ENCODE data around the gene NDUFS1. TPM values are rescaled to one million over a fixed set of nuclear protein-coding genes. Genes with fewer than 3 reads are reported as not detected.

NDUFS1 gene
- total and polyA plus RNA-seq, 2 experiments from 2014 or later = 34.5 to 97.9 TPM

DNA sequence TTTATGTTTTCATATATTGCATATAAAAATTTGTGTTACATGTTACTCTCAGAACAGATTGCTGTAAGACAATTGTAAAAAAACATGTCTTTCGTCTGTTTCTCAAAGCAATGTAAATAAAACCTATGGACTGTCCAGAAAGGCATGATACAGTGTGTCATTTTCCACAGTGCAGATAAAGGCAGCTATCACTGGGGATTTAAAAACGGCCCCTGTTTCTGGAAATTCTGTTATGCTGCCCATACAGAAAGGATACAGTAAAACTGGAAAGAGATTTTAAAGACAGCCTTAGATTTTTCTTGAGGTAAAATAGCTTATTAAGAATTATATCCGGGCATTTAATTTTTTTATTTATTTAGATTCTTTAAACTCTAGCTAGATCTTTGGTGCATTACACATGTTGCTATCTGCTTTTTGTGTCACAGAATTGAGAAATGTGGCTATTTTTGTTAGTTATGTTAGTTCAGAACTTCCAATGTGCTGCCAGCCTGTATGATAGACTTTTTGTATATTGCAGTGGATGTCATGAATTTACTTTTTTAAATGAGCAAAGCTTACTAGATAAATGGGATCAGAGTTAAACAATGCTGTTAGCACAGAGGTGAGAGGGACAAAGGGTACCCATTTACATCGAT lies 72.4 kb downstream of the NDUFS1 start:
- TF ChIP-seq ZNF331 (CRISPR knock-in tag; IDR thresholded peaks at IDR 0.05; ENCODE audit: low read depth) (no peak), EZH2 (IDR thresholded peaks at IDR 0.05; ENCODE audit: low read depth, unreplicated experiment) (no peak), POLR2AphosphoS5 (IDR thresholded peaks at IDR 0.05; ENCODE audit: low read depth) (no peak), ZNF114 (CRISPR knock-in tag; IDR thresholded peaks at IDR 0.05) (no peak)
- H3K79me2 ChIP-seq (replicated peaks; ENCODE audit: insufficient read depth) = peaks cover 61% of the 10 kb centered on the region
- Mint-ChIP-seq H3K9me3 (peaks cover 8% of the 10 kb centered on the region; the same call in 2 of the 3 replicates), H3K36me3 (ENCODE audit: low read depth) (peaks cover 45% of the 10 kb centered on the region), H3K27ac (peak overlapping the region; percentile 93), H3K4me3 (peak overlapping the region; percentile 99), H3K4me1 (peaks cover 14% of the 10 kb centered on the region; the same call in 2 of the 3 replicates), H3K27me3 (ENCODE audit: insufficient read depth, low read depth, poor library complexity) (peaks cover 26% of the 10 kb centered on the region)
- peak overlapping the region; percentile 99 for H3K27ac ChIP-seq (ENCODE audit: low read depth)
- ATAC-seq (no peak), DNase-seq (ENCODE audit: low spot score) (no peak)
- no peaks in the 10 kb centered on the region; the same call in 1 of the 2 replicates for H4K20me1 ChIP-seq (replicated peaks; ENCODE audit: insufficient read depth)
- no peaks in the 10 kb centered on the region for H3K27me3 ChIP-seq (ENCODE audit: insufficient read depth)
- peak overlapping the region; percentile 87 for H3K4me2 ChIP-seq
- no peak overlapping the region for H2AFZ ChIP-seq
- H3K4me1 ChIP-seq (ENCODE audit: insufficient read depth) = peaks cover 9% of the 10 kb centered on the region
- peak overlapping the region; percentile 89 for H3K4me3 ChIP-seq
- peaks cover 7% of the 10 kb centered on the region; the same call in 1 of the 2 replicates for H3F3A ChIP-seq (replicated peaks; ENCODE audit: low read depth)
- peaks cover 6% of the 10 kb centered on the region; the same call in 1 of the 2 replicates for H3K36me3 ChIP-seq (ENCODE audit: insufficient read depth)
- no peaks in the 10 kb centered on the region for H3K9me2 ChIP-seq (ENCODE audit: insufficient read depth)

DNA sequence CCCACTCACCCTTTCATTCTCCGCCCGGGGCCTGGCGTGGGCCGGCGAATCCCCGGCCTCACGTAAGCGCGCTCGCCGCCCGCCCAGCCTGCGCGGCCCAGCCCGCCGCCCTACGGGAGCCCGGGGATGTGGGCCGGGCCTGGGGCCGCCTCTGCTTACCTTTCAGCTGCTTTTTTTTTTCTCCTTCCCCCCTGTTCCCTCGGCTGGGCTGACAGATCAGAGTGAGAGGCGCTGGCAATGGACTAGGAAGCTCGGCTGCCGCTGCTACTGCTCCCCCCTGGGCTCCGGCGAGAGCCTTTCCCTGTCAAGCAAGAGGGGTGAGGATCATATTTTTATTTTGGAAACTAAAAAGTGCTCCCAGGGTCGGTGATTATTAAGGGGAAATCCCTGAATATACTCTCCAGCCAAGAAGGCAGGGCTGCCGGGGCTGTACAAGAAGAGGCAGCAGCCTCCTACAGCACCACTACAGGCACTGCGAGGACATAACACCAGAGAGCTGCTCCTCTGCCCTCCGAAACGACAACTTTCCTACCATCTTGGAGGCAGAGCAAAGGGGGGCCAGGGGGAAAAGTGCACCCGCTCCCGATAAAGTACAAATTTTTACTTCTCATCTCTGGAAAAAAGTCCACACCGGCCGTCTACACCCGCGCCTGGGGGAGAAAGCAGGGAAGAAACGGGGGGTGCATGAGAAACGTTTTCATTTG lies 73.3 kb downstream of the NDUFS1 start, which contains the start of gene INO80D:
Gene INO80D (minus strand): TSS at position 433 of the 704 bp plus-strand sequence. CDS start 23,158 bp downstream, outside the sequence.
- H3K79me2 ChIP-seq (replicated peaks; ENCODE audit: insufficient read depth) = peaks cover 71% of the 10 kb centered on the region
- no peak within 1 kb of the TSS for H2AFZ ChIP-seq

More for the DNA sequence above, 73.3 kb downstream of the NDUFS1 start, which contains the start of gene INO80D:
- Mint-ChIP-seq H3K27ac (peak within 1 kb of the TSS; percentile 100), H3K36me3 (ENCODE audit: low read depth) (peaks cover 51% of the 10 kb centered on the region), H3K27me3 (ENCODE audit: insufficient read depth, low read depth, poor library complexity) (peaks cover 29% of the 10 kb centered on the region), H3K4me3 (peak within 1 kb of the TSS; percentile 99), H3K4me1 (peaks cover 24% of the 10 kb centered on the region), H3K9me3 (peaks cover 8% of the 10 kb centered on the region; the same call in 2 of the 3 replicates)
- Histone ChIP-seq H3K36me3 (ENCODE audit: insufficient read depth) (peaks cover 6% of the 10 kb centered on the region; the same call in 1 of the 2 replicates), H3K4me2 (peak within 1 kb of the TSS; percentile 87), H3K27ac (ENCODE audit: low read depth) (peak within 1 kb of the TSS; percentile 99), H3K9me2 (ENCODE audit: insufficient read depth) (no peaks in the 10 kb centered on the region), H3F3A (replicated peaks; ENCODE audit: low read depth) (peaks cover 7% of the 10 kb centered on the region; the same call in 1 of the 2 replicates), H4K20me1 (replicated peaks; ENCODE audit: insufficient read depth) (no peaks in the 10 kb centered on the region; the same call in 1 of the 2 replicates), H3K4me1 (ENCODE audit: insufficient read depth) (peaks cover 18% of the 10 kb centered on the region), H3K27me3 (ENCODE audit: insufficient read depth) (no peaks in the 10 kb centered on the region), H3K4me3 (peak within 1 kb of the TSS; percentile 89)
- TF ChIP-seq JUNB (IDR thresholded peaks at IDR 0.05; ENCODE audit: unreplicated experiment) (no peak), POLR2AphosphoS5 (IDR thresholded peaks at IDR 0.05; ENCODE audit: low read depth) (peak; percentile 34; the same call in 1 of the 2 replicates)
- TF ChIP-seq, protein P1, sequence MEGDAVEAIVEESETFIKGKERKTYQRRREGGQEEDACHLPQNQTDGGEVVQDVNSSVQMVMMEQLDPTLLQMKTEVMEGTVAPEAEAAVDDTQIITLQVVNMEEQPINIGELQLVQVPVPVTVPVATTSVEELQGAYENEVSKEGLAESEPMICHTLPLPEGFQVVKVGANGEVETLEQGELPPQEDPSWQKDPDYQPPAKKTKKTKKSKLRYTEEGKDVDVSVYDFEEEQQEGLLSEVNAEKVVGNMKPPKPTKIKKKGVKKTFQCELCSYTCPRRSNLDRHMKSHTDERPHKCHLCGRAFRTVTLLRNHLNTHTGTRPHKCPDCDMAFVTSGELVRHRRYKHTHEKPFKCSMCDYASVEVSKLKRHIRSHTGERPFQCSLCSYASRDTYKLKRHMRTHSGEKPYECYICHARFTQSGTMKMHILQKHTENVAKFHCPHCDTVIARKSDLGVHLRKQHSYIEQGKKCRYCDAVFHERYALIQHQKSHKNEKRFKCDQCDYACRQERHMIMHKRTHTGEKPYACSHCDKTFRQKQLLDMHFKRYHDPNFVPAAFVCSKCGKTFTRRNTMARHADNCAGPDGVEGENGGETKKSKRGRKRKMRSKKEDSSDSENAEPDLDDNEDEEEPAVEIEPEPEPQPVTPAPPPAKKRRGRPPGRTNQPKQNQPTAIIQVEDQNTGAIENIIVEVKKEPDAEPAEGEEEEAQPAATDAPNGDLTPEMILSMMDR (conservative IDR thresholded peaks at IDR 0.05; ENCODE audit: low read depth in 2 of 2) = peak; percentile 27 to 49; a peak in 3 of 4 replicates
- ATAC-seq (peak; percentile 68), DNase-seq (ENCODE audit: low spot score) (peak; percentile 85)

Data from GM23338 (cell line).